ENCODE measurements around the gene SOX12. TPM values are rescaled to one million over a fixed set of nuclear protein-coding genes. Genes with fewer than 3 reads are reported as not detected.
A peak's percentile ranks its signal among the peaks of the same experiment; 100 is the strongest.

The SOX12 gene
- total RNA-seq, 1 experiment from 2014 or later, result 40.4 TPM

DNA sequence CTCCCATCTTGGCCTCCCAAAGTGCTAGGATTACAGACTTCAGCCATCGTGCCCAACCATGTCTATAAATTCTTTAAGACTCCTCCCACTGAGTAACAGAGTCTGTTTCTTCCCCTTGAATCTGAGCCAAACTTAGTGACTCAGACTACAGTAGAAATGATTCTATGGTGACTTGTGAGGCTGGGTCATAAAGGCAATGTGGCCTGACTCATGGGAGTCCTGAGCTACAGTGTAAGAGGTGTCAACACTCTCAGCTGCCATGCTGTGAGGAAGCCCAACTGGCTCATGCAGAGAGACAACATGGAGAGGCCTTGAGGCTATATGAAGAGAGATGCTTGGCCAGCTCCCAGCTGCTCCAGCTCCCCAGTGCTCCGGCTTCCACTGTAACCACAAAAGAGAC lies 16.3 kb downstream of the SOX12 start:
- no peak overlapping the region for H3K9ac ChIP-seq (ENCODE audit: low read length)
- H2AFZ ChIP-seq (ENCODE audit: low read depth, low read length, poor library complexity, severe bottlenecking), result no peak overlapping the region
- peak; percentile 94 for DNase-seq (ENCODE audit: low read depth, low spot score)
- ATAC-seq, result peak; percentile 94
- H3K9me3 ChIP-seq (ENCODE audit: control insufficient read depth in 1 of 2, insufficient read depth in 1 of 2, low read depth in 1 of 2, low read length in 2 of 2), result peaks cover 0 to 17% of the 10 kb centered on the region in 2 experiments; a peak in 2 of 4 replicates
- H3K27me3 ChIP-seq (ENCODE audit: insufficient read depth, low read length), result no peaks in the 10 kb centered on the region
- H4K20me1 ChIP-seq (ENCODE audit: insufficient read depth), result no peaks in the 10 kb centered on the region
- TF ChIP-seq EZH2phosphoT487 (IDR thresholded peaks at IDR 0.05; ENCODE audit: borderline replicate concordance) (no peak), POLR2A (IDR thresholded peaks at IDR 0.05; ENCODE audit: borderline replicate concordance, extremely low read depth, insufficient read depth, insufficient read length) (no peak), CBX3 (IDR thresholded peaks at IDR 0.05; ENCODE audit: low read depth) (peak; percentile 100), TCF7L2 (IDR thresholded peaks at IDR 0.05; ENCODE audit: borderline replicate concordance, extremely low read depth, insufficient read depth, insufficient read length) (no peak), YY1 (IDR thresholded peaks at IDR 0.05; ENCODE audit: extremely low read depth, insufficient replicate concordance, low read depth, low read length) (peak; percentile 95), ZFX (IDR thresholded peaks at IDR 0.05) (no peak), EGR1 (IDR thresholded peaks at IDR 0.05; ENCODE audit: low read depth) (peak; percentile 48; the same call in 1 of the 2 replicates), ELF1 (IDR thresholded peaks at IDR 0.05; ENCODE audit: borderline replicate concordance, low read depth) (no peak), RAD21 (IDR thresholded peaks at IDR 0.05; ENCODE audit: low read depth) (no peak), EZH2 (IDR thresholded peaks at IDR 0.05) (no peak), SIN3A (IDR thresholded peaks at IDR 0.05; ENCODE audit: low read depth) (peak; percentile 69; the same call in 1 of the 2 replicates), FOSL1 (IDR thresholded peaks at IDR 0.05; ENCODE audit: low read depth) (peak; percentile 86), SRF (IDR thresholded peaks at IDR 0.05; ENCODE audit: low read depth) (peak; percentile 68), SP1 (IDR thresholded peaks at IDR 0.05; ENCODE audit: low read depth) (peak; percentile 73), JUND (IDR thresholded peaks at IDR 0.05) (peak; percentile 83), POLR2AphosphoS5 (IDR thresholded peaks at IDR 0.05; ENCODE audit: low read depth, low read length) (peak; percentile 57)
- TF ChIP-seq, protein P1, sequence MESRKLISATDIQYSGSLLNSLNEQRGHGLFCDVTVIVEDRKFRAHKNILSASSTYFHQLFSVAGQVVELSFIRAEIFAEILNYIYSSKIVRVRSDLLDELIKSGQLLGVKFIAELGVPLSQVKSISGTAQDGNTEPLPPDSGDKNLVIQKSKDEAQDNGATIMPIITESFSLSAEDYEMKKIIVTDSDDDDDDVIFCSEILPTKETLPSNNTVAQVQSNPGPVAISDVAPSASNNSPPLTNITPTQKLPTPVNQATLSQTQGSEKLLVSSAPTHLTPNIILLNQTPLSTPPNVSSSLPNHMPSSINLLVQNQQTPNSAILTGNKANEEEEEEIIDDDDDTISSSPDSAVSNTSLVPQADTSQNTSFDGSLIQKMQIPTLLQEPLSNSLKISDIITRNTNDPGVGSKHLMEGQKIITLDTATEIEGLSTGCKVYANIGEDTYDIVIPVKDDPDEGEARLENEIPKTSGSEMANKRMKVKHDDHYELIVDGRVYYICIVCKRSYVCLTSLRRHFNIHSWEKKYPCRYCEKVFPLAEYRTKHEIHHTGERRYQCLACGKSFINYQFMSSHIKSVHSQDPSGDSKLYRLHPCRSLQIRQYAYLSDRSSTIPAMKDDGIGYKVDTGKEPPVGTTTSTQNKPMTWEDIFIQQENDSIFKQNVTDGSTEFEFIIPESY (IDR thresholded peaks at IDR 0.05; ENCODE audit: extremely low read depth, insufficient replicate concordance, low read length), result no peak
- TF ChIP-seq, protein P2, sequence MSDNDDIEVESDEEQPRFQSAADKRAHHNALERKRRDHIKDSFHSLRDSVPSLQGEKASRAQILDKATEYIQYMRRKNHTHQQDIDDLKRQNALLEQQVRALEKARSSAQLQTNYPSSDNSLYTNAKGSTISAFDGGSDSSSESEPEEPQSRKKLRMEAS (IDR thresholded peaks at IDR 0.05), result peak; percentile 98
- no peaks in the 10 kb centered on the region for H3K36me3 ChIP-seq (ENCODE audit: control insufficient read depth in 1 of 2, insufficient read depth in 2 of 2, low read length in 2 of 2)
- H3K79me2 ChIP-seq (ENCODE audit: insufficient read depth, low read length), result no peaks in the 10 kb centered on the region
- POLR2A ChIA-PET, result interaction anchor here (1.1 kb wide), 1 partner anchor 14 kb away, joined by 3 read pairs; no protein-coding TSS in a partner anchor
- H3K4me3 ChIP-seq (replicated peaks in 1 of 2; ENCODE audit: low read depth in 1 of 2, low read length in 2 of 2), result no peak overlapping the region
- intact Hi-C loops (cut with micrococcal nuclease), result no loop called here
- RAD21 ChIA-PET (ENCODE audit: low non-redundant PET in 1 of 2, low total read pairs in 2 of 2, uncharacterized antibody in 2 of 2, unreplicated experiment in 2 of 2), result no interaction called here
- peak overlapping the region; percentile 9; the same call in 1 of the 2 replicates for H3K4me2 ChIP-seq (ENCODE audit: low read length)
- BruUV-seq (replicated peaks), result no TSS peak
- no peaks in the 10 kb centered on the region for H3K9me2 ChIP-seq (ENCODE audit: insufficient read depth)
- CTCF ChIA-PET, result interaction anchor here (1.2 kb wide), 1 partner anchor 12 kb away, joined by 3 read pairs; no protein-coding TSS in a partner anchor
- peaks cover 5 to 14% of the 10 kb centered on the region in 2 experiments for H3K4me1 ChIP-seq (ENCODE audit: control insufficient read depth in 1 of 2, insufficient read depth in 2 of 2, low read length in 2 of 2)
- H3K27ac ChIP-seq (ENCODE audit: low read depth, low read length), result no peak overlapping the region

All from HCT116 (cell line).